Esophagus muscularis mucosa (tissue), 4 donors: ENCODE data around the gene ZNF503. TPM values are rescaled to one million over a fixed set of nuclear protein-coding genes. Genes with fewer than 3 reads are reported as not detected.

Experiments
- DNase-seq: peaks from one replicate; pipeline ENCODE4 v3.0.0-alpha.2; 2017; ENCODE audit errors: extremely low spot score
- H3K27ac ChIP-seq, 4 donors: fragments of 200-600 bp; sonication (generic); replicated peaks in 1 of 4; 1 replicate in 3 of 4; 2 replicates in 1 of 4; pipeline ENCODE4 v1.5.1; 2016 to 2019; ENCODE audit warnings: mild to moderate bottlenecking in 1 of 4
- H3K27me3 ChIP-seq, 4 donors: fragments of 200-600 bp; sonication (generic); one replicate each; pipeline versions ENCODE4 v1.5.1 to v1.6.0; 2016 to 2019
- H3K36me3 ChIP-seq, 4 donors: fragments of 200-600 bp; sonication (generic); one replicate each; pipeline ENCODE4 v1.5.1; 2016 to 2019
- H3K4me1 ChIP-seq, 4 donors: fragments of 200-600 bp; sonication (generic); one replicate each; pipeline ENCODE4 v1.5.1; 2016 to 2019
- H3K4me3 ChIP-seq, 4 donors: fragments of 200-600 bp; sonication (generic); 1 replicate in 2 of 4; 2 replicates in 2 of 4; pipeline ENCODE4 v1.5.1; 2016 to 2019; ENCODE audit warnings: mild to moderate bottlenecking in 4 of 4, moderate library complexity in 1 of 4
- H3K9me3 ChIP-seq, 4 donors: fragments of 200-600 bp; sonication (generic); 1 replicate in 3 of 4; 2 replicates in 1 of 4; pipeline ENCODE4 v1.5.1; 2016 to 2019
- CTCF ChIP-seq, 3 experiments: fragments of 200-600 bp in 2 of 3; fragments of 450-650 bp in 1 of 3; sonication (generic) in 2 of 3; IDR thresholded peaks; one replicate each; pipeline ENCODE4 v1.5.1; 2017 to 2019; ENCODE audit warnings: antibody characterized with exemption in 3 of 3, mild to moderate bottlenecking in 2 of 3, moderate library complexity in 1 of 3
- EP300 ChIP-seq: sonication (generic); formaldehyde crosslinking; IDR thresholded peaks from one replicate; pipeline ENCODE4 v1.6.1; 2017; ENCODE audit warnings: antibody characterized with exemption
- POLR2A ChIP-seq: fragments of 450-650 bp; IDR thresholded peaks from one replicate; pipeline ENCODE4 v1.6.1; 2017; ENCODE audit warnings: antibody characterized with exemption, moderate library complexity, mild to moderate bottlenecking, low read depth
- POLR2AphosphoS5 ChIP-seq, 2 donors: sonication (generic); formaldehyde crosslinking; IDR thresholded peaks; one replicate each; pipeline ENCODE4 v1.6.1; 2017; ENCODE audit warnings: antibody characterized with exemption in 2 of 2
- WGBS: methylation state at CpG from one replicate; pipeline ENCODE4 v1.1.5; 2018; 5-methylcytosine and 5-hydroxymethylcytosine counted together
- intact Hi-C: fragments of 100-400 bp; cut with DNase I; formaldehyde crosslinking; loops from one replicate; pipeline ENCODE4 v1.15.1; 2023
- total RNA-seq, 4 donors: library from RNA; depleted of rRNA; stranded (reverse); fragments of >200 nt; gene quantifications; one replicate each; pipeline versions ENCODE4 v1.1.0 to v1.2.1, GENCODE V29; 2016

The ZNF503 gene
- total RNA-seq, 4 donors from 2014 or later = 21.2 to 101 (median 65.1) TPM

- Histone ChIP-seq H3K27me3 (no peaks in the 10 kb centered on the region), H3K27ac (peak overlapping the region in 3 of 4 donors; percentile 56 to 86 (median 60)), H3K9me3 (no peaks in the 10 kb centered on the region), H3K36me3 (no peaks in the 10 kb centered on the region), H3K4me1 (peaks cover 40 to 58% (median 55%) of the 10 kb centered on the region in 4 donors), H3K4me3 (no peak overlapping the region)
- intact Hi-C loops = no loop called here
- WGBS = 88% methylated on average over 5 of the region's 5 CpGs
- no peak for TF ChIP-seq EP300
- TF ChIP-seq CTCF (IDR thresholded peaks at IDR 0.05) = no peak
- TF ChIP-seq POLR2AphosphoS5 (IDR thresholded peaks at IDR 0.05) = no peak
- no peak for TF ChIP-seq POLR2A
- no peak for DNase-seq
These were observed 27.7 kb upstream of the ZNF503 start for GRCh38 chr10:75429159-75429827.

GRCh38 chr10:75428434-75429158, 27.0 kb upstream of the ZNF503 start:
- peaks cover 40 to 58% (median 55%) of the 10 kb centered on the region in 4 donors for H3K4me1 ChIP-seq
- H3K27ac ChIP-seq = peak overlapping the region; percentile 56 to 86 (median 60)
- DNase-seq = no peak
- intact Hi-C loops = no loop called here
- H3K27me3 ChIP-seq = no peaks in the 10 kb centered on the region
- 75% methylated on average over 9 of the region's 9 CpGs for WGBS
- no peaks in the 10 kb centered on the region for H3K36me3 ChIP-seq
- no peaks in the 10 kb centered on the region for H3K9me3 ChIP-seq
- TF ChIP-seq POLR2A = no peak
- peak in 1 of 2 donors; percentile 11 for TF ChIP-seq POLR2AphosphoS5 (IDR thresholded peaks at IDR 0.05)
- no peak overlapping the region for H3K4me3 ChIP-seq

- H3K9me3 ChIP-seq = no peaks in the 10 kb centered on the region
- TF ChIP-seq EP300 = no peak
- TF ChIP-seq POLR2A = no peak
- TF ChIP-seq POLR2AphosphoS5 (IDR thresholded peaks at IDR 0.05) = no peak
- DNase-seq = no peak
- peaks cover 40 to 55% (median 54%) of the 10 kb centered on the region in 4 donors for H3K4me1 ChIP-seq
- no peaks in the 10 kb centered on the region for H3K27me3 ChIP-seq
- no peaks in the 10 kb centered on the region for H3K36me3 ChIP-seq
- WGBS = 33% methylated on average over 3 of the region's 3 CpGs
- no peak overlapping the region for H3K4me3 ChIP-seq
- H3K27ac ChIP-seq = peak overlapping the region; percentile 56 to 86 (median 60)
- intact Hi-C loops = no loop called here
These were observed 26.4 kb upstream of the ZNF503 start for GRCh38 chr10:75427951-75428350.

GRCh38 chr10:75426880-75427279, 25.3 kb upstream of the ZNF503 start:
- DNase-seq = no peak
- whole genome bisulfite sequencing = 92% methylated on average over 1 of the region's 1 CpG
- H3K4me3 ChIP-seq = no peak overlapping the region
- no peaks in the 10 kb centered on the region for H3K36me3 ChIP-seq
- peak overlapping the region in 1 of 4 donors; percentile 60 for H3K27ac ChIP-seq
- TF ChIP-seq POLR2AphosphoS5 (IDR thresholded peaks at IDR 0.05) (no peak), EP300 (no peak), POLR2A (no peak), CTCF (IDR thresholded peaks at IDR 0.05) (no peak)
- H3K9me3 ChIP-seq = no peaks in the 10 kb centered on the region
- H3K4me1 ChIP-seq = peaks cover 33 to 44% (median 43%) of the 10 kb centered on the region in 4 donors
- intact Hi-C loops = no loop called here
- H3K27me3 ChIP-seq = no peaks in the 10 kb centered on the region

GRCh38 chr10:75425291-75426079, 23.9 kb upstream of the ZNF503 start:
- H3K4me1 ChIP-seq = peaks cover 26 to 33% (median 31%) of the 10 kb centered on the region in 4 donors
- no peaks in the 10 kb centered on the region for H3K36me3 ChIP-seq
- no peak for TF ChIP-seq POLR2AphosphoS5 (IDR thresholded peaks at IDR 0.05)
- TF ChIP-seq CTCF (IDR thresholded peaks at IDR 0.05) = no peak
- TF ChIP-seq EP300 = no peak
- TF ChIP-seq POLR2A = no peak
- WGBS = 97% methylated on average over 6 of the region's 6 CpGs
- H3K27ac ChIP-seq = no peak overlapping the region
- no peak overlapping the region for H3K4me3 ChIP-seq
- no peak for DNase-seq
- H3K27me3 ChIP-seq = no peaks in the 10 kb centered on the region
- no peaks in the 10 kb centered on the region for H3K9me3 ChIP-seq
- intact Hi-C loops = no loop called here
